ENCODE measurements around the gene IL1RL2.

The IL1RL2 gene

DNA sequence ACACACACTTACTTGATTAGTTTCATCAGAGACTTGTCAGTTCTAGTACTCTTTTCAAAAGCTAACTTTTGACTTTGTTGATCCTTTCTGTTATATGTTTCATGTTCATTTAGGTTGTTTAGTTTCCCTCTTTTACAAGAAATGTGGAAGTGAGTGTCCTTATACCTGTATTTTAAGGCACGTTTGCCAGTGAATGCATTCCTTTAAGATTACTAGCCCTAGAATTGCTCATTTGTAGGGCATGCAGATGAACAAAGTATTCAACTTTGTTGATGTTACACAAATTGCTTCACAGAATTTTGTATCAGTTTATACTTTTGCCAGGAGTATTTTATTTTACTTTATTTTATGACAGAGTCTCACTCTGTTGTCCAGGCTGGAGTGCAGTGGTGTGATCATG lies 6.3 kb downstream of the IL1RL2 start:
- no peak for DNase-seq (ENCODE audit: low read depth in 1 of 2, low spot score in 1 of 2)

GRCh38 chr2:102194609-102195268 lies 7.9 kb downstream of the IL1RL2 start:
- no peak for DNase-seq (ENCODE audit: low read depth in 1 of 2, low spot score in 1 of 2)

DNA sequence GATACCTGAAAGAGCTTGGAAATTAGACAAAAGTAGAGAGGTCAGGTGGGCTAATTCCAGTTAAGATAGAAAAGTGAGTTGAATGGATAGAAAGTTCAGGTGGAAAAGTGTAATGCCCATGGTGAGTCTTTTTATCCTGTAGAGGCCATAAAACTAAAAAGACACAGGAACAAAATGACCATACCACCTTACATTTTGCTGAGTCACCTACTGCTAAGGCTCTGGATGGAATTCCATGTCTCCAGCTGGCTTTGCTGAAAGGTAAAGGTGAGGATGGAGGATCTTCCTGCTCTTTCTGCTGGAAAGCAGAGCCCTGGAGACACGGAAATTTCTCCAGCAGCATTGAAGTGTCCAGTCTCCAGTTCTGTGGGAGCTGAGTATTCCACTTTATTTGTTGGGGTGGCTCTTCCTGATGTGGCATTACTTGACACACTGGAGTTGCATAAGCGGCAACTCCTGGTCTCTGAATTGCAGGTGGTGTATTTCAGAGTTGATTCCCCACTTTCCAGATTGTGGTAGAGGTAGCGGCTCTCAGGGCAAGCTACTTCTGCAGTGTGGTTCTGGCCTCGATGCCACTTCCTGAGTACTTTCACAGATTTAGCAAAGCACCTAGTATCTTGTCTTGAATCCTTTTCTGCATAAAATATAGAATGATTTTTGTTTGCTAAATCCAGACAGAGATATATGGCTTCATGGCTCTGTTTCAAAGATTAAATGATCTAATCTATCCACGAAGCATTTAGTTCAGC lies 10.7 kb downstream of the IL1RL2 start:
- no peak for DNase-seq (ENCODE audit: low read depth in 1 of 2, low spot score in 1 of 2)

DNA sequence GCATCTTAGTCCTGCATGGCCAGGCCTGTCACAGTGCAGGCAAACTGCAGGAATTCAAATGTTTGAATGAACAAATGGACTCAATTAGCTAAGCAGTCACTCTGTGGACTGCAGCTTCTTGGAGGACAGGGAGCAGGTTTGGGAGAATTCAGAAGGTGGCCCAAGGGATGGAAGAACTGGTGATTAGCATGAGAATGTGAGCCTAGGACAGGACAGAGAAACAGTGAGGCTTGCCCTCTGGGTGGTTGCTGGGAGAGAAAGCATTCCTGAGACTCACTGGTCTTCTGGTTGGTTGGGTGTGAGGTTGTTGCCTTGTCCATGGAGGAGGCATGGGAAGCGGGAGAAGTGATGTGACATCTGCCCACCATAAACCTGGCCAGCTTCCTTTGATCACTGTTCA lies 13.7 kb downstream of the IL1RL2 start:
- no peak for DNase-seq (ENCODE audit: low read depth in 1 of 2, low spot score in 1 of 2)

GRCh38 chr2:102204638-102205037 lies 17.8 kb downstream of the IL1RL2 start:
- no peak for DNase-seq (ENCODE audit: low read depth in 1 of 2, low spot score in 1 of 2)

- no peak for DNase-seq (ENCODE audit: low read depth in 1 of 2, low spot score in 1 of 2)
Measured at GRCh38 chr2:102206666-102207341, 20.0 kb downstream of the IL1RL2 start.

DNA sequence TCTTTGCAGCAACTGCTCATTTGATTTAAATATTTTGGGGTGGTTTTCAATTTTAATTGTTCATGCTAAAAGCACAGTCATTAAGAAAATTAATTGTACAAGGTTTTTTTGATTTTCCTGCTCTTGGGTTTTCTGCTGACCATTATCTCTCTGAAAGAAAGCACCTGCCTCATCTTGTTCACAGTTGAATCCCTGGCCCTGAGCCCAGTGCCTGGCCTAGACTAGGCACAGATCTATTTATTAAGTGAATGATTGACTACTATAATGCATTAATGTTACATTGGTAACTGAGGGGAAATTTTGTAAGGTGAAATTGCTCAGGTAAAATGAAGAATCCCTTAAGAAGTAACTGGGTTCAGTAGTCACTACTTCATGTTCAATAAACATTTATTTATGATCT lies 22.0 kb downstream of the IL1RL2 start:
- DNase-seq (ENCODE audit: low read depth in 1 of 2, low spot score in 1 of 2), result no peak

DNA sequence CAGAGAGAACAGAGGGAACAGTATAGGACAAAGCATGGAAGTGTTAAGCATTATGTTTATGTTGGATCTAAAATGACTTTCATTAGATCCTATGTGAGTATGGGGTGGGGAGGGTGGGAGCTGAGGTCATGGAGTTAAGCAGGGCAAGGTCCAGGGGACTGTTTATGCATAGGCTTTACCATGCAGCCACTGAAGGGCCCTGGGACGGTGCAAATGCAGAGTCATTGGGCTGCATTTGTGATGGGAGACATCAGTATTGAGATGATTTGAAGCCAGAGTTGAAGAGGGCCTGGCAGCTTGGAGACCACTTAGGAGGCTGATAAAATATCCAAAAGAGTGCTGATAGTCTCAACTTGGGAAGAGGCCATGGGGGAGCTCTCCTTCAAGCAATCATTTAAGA lies 22.7 kb downstream of the IL1RL2 start:
- no peak for DNase-seq (ENCODE audit: low read depth in 1 of 2, low spot score in 1 of 2)

- DNase-seq (ENCODE audit: low read depth in 1 of 2, low spot score in 1 of 2), result no peak
Measured at GRCh38 chr2:102217032-102217431, 30.2 kb downstream of the IL1RL2 start.

GRCh38 chr2:102224824-102225739 lies 38.3 kb downstream of the IL1RL2 start:
- DNase-seq (ENCODE audit: low read depth in 1 of 2, low spot score in 1 of 2), result no peak

GRCh38 chr2:102226171-102226570 lies 39.3 kb downstream of the IL1RL2 start:
- DNase-seq (ENCODE audit: low read depth in 1 of 2, low spot score in 1 of 2), result no peak

- no peak for DNase-seq (ENCODE audit: low read depth in 1 of 2, low spot score in 1 of 2)
Measured at GRCh38 chr2:102226612-102227391, 40.0 kb downstream of the IL1RL2 start.

GRCh38 chr2:102229141-102229769 lies 42.4 kb downstream of the IL1RL2 start:
- no peak for DNase-seq (ENCODE audit: low read depth in 1 of 2, low spot score in 1 of 2)

DNA sequence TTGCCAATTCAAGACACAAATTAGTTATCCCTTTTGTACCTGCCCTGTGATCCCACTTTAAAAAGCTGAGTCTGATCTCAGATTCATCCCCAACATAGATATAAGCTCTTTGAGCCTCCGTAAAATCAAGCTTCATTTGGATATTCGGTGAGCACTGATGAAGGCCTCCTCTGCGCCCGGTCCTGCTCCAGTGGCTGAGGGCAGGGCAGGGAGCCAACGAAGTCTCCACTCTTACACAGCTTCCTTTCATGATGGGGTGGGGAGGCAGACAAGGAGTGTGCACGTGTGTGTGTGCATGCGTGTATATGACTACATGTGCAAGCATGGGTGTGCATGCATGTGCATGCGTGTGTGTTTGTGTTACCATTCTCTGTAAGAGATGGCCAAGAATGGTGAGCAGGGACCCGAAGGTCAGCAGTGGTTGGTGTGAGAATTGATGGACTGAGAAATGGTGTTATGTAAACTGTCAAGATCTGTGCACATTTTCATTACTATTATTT lies 43.6 kb downstream of the IL1RL2 start:
- no peak for DNase-seq (ENCODE audit: low read depth in 1 of 2, low spot score in 1 of 2)

GRCh38 chr2:102233132-102233884 lies 46.5 kb downstream of the IL1RL2 start:
- no peak for DNase-seq (ENCODE audit: low read depth in 1 of 2, low spot score in 1 of 2)

- DNase-seq (ENCODE audit: low read depth in 1 of 2, low spot score in 1 of 2), result no peak
Measured at GRCh38 chr2:102235042-102235473, 48.2 kb downstream of the IL1RL2 start.

GRCh38 chr2:102235491-102235890 lies 48.7 kb downstream of the IL1RL2 start:
- DNase-seq (ENCODE audit: low read depth in 1 of 2, low spot score in 1 of 2), result no peak

- no peak for DNase-seq (ENCODE audit: low read depth in 1 of 2, low spot score in 1 of 2)
Measured at GRCh38 chr2:102236132-102236531, 49.3 kb downstream of the IL1RL2 start.

DNA sequence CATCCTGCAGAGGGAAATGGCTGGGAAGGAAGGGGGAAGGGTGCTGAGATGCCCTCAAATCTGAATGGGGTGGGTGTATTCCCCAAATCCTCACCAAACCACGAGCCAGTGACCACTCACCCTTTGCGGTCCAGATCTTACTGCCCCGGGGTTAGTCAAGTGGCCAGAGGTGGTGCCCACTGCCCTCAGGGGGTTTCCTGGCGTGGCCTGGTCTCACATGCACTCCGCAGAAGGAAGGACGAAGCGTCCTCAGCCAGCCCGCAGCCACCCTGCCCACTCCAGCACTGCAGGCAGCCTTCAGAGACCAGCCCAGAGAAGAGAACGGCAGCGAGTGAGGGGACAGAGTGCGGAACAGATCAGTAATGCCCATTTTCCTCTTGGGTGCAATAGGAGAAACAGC lies 50.4 kb downstream of the IL1RL2 start:
- no peak for DNase-seq (ENCODE audit: low read depth in 1 of 2, low spot score in 1 of 2)

Data from stimulated activated CD4-positive, alpha-beta T cell treated with anti-CD3 and anti-CD28 coated beads, Interleukin-15, amount 100 ng/mL, for 1 hour (primary cell).